PC-9 (cell line): ENCODE results near the gene AIG1.

Experiments
- EZH2 ChIP-seq: fragments of 200-600 bp; sonication (generic); IDR thresholded peaks from 2 replicates; pipeline ENCODE4 v1.8.0; 2017; ENCODE audit warnings: antibody characterized with exemption, low read depth
- TF ChIP-seq, protein P1 (sequence below): fragments of 200-600 bp; sonication (generic); conservative IDR thresholded peaks from 2 replicates; pipeline ENCODE4 v1.6.1; 2017; ENCODE audit warnings: mixed run types, antibody characterized with exemption, mild to moderate bottlenecking, moderate library complexity

DNA sequence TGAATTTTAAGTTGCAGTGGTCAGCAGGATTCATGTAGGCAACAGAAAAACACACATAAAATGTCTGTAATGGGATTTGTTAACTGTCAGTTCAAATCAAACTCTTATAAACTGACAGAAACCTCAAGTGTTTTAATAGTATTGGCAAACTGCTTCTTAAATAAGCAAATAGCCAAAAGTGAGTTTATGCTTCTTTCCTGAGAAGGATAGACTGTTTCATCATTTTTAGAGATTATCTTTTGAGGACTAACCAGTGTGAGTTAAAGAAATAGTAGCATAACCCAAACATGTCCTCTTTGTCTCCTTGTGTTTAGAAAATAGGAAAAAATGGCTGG, 68.0 kb downstream of the AIG1 start:
- TF ChIP-seq, protein P1, sequence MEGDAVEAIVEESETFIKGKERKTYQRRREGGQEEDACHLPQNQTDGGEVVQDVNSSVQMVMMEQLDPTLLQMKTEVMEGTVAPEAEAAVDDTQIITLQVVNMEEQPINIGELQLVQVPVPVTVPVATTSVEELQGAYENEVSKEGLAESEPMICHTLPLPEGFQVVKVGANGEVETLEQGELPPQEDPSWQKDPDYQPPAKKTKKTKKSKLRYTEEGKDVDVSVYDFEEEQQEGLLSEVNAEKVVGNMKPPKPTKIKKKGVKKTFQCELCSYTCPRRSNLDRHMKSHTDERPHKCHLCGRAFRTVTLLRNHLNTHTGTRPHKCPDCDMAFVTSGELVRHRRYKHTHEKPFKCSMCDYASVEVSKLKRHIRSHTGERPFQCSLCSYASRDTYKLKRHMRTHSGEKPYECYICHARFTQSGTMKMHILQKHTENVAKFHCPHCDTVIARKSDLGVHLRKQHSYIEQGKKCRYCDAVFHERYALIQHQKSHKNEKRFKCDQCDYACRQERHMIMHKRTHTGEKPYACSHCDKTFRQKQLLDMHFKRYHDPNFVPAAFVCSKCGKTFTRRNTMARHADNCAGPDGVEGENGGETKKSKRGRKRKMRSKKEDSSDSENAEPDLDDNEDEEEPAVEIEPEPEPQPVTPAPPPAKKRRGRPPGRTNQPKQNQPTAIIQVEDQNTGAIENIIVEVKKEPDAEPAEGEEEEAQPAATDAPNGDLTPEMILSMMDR: no peak
- no peak for TF ChIP-seq EZH2
